ENCODE measurements around the gene GOLPH3L. TPM values are rescaled to one million over a fixed set of nuclear protein-coding genes. Genes with fewer than 3 reads are reported as not detected.

GOLPH3L gene
- total and polyA plus RNA-seq, 7 donors, result 18.1 to 66.6 (median 26.5) TPM

DNA sequence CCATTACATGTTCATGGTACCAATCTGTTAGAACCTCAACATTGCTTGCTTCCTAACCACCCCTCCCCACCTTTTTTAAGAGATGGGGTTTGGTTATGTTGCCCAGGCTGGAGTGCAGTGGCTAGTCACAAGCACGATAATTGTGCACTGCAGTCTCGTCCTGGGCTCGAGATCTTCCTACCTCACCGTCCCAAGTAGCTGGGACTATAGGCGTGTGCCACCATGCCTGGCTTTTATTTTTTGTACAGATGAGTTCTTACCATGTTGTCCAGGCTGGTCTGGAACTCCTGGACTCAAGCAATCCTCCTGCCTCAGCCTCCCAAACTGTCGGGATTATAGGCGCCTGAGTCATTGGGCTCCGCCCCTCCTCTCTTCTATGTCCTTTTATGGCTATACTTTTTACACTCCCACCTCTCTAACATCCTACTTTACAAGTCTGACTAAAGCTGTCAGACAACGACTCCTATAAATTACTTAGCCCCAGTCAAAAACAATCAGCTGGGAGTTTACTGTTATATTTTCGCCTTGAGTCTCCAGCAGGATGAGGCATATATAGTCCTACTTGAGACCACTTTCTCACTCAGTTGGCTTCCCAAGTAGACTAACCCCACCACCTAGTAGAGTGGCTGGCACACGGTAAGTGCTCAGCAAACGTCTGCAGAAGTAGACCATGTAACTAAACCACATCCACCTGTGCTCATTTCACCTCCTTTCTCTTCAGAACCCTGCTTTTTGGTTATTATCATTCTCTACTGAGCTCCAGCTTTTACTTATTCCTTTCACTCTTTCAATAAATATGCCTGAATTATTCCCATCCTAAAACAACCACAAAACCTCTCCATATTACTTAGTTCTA lies 81.4 kb downstream of the GOLPH3L start:
- intact Hi-C loops (cut with DNase I), result no loop called here

DNA sequence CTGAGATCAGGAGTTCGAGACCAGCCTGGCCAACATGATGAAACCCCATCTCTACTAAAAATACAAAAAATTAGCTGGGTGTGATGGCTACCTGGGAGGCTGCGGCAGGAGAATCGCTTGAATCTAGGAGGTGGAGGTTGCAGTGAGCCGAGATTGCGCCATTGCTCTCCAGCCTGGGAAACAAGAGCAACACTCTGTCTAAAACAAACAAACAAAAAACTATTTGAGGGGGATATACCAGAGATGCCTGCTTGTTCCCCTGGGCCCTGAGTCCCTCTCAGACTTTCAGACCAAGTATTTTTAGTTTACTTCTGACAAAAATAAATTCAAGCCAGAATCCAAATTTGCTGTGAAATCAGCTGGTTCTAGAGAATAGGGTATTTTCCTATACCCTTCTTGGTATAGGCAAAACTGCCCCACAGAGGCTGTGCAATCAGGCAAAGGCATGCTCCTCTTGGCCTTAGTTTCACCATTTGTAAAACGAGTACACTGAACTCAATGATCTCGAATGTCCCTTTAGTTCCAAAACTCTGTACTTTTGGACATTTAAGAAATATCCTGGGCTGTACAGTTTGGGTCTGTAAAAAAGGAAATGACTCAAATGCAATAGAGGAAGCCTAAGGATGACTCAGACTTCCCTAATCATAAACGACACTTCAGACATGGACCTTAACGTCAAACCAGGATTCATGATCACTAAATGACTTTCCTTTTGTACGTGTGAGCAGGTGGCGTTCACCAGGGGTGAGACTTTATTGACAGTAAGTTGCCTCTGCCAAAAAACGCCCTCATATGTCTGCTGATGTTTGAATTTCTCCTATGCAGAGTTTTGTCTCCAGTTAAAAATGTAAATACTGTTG lies 83.7 kb downstream of the GOLPH3L start:
- H3K9me3 ChIP-seq, result no peaks in the 10 kb centered on the region
- intact Hi-C loops (cut with DNase I), result loop anchor here (5.0 kb wide), 1 partner anchor 36 kb away; the partner anchor contains the start of gene MCL1

More for the DNA sequence above, 81.4 kb downstream of the GOLPH3L start:
- TF ChIP-seq POLR2A (IDR thresholded peaks at IDR 0.05), result no peak
- TF ChIP-seq, protein P1, sequence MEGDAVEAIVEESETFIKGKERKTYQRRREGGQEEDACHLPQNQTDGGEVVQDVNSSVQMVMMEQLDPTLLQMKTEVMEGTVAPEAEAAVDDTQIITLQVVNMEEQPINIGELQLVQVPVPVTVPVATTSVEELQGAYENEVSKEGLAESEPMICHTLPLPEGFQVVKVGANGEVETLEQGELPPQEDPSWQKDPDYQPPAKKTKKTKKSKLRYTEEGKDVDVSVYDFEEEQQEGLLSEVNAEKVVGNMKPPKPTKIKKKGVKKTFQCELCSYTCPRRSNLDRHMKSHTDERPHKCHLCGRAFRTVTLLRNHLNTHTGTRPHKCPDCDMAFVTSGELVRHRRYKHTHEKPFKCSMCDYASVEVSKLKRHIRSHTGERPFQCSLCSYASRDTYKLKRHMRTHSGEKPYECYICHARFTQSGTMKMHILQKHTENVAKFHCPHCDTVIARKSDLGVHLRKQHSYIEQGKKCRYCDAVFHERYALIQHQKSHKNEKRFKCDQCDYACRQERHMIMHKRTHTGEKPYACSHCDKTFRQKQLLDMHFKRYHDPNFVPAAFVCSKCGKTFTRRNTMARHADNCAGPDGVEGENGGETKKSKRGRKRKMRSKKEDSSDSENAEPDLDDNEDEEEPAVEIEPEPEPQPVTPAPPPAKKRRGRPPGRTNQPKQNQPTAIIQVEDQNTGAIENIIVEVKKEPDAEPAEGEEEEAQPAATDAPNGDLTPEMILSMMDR (IDR thresholded peaks at IDR 0.05), result no peak
- TF ChIP-seq EP300 (IDR thresholded peaks at IDR 0.05), result no peak
- TF ChIP-seq POLR2AphosphoS5 (IDR thresholded peaks at IDR 0.05), result no peak
- peaks cover 0 to 42% (median 0%) of the 10 kb centered on the region in 4 donors for H3K36me3 ChIP-seq
- peak overlapping the region in 3 of 4 donors; percentile 41 to 80 (median 69) for H3K27ac ChIP-seq
- no peak for DNase-seq
- peaks cover 0 to 52% (median 51%) of the 10 kb centered on the region in 4 donors for H3K4me1 ChIP-seq
- H3K9me3 ChIP-seq, result no peaks in the 10 kb centered on the region
- WGBS, 2 donors, result 76 to 77% methylated on average over 12 of the region's 12 CpGs
- no peaks in the 10 kb centered on the region for H3K27me3 ChIP-seq
- no peak overlapping the region for H3K4me3 ChIP-seq

DNA sequence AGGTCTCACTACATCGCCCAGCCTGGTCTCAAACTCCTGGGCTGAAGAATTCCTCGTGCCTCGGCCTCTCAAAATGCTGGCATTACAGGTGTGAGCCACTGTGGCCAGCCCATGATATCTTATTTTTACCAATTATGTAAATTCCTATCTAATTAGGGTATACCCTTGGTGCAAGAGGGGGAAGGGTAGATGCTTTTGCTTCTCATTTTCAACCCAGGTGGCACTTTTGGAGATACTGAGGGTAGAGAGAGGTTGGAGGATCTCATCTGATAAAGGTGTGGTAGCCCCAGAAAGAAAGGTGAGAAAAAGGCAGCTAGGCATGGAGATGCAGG lies 85.0 kb downstream of the GOLPH3L start:
- DNase-seq, result no peak
- Histone ChIP-seq H3K9me3 (no peaks in the 10 kb centered on the region), H3K4me1 (peaks cover 0 to 58% (median 51%) of the 10 kb centered on the region in 4 donors), H3K36me3 (peaks cover 0 to 11% (median 0%) of the 10 kb centered on the region in 4 donors), H3K27ac (peak overlapping the region; percentile 69 to 80 (median 75)), H3K27me3 (no peaks in the 10 kb centered on the region), H3K4me3 (no peak overlapping the region)
- intact Hi-C loops (cut with DNase I), result loop anchor here (5.0 kb wide), 1 partner anchor 35 kb away; the partner anchor contains the start of gene MCL1
- 82 to 84% methylated on average over 3 of the region's 3 CpGs for WGBS, 2 donors
- TF ChIP-seq POLR2A (IDR thresholded peaks at IDR 0.05) (no peak), POLR2AphosphoS5 (IDR thresholded peaks at IDR 0.05) (no peak), EP300 (IDR thresholded peaks at IDR 0.05) (no peak)
- TF ChIP-seq, protein P1 (IDR thresholded peaks at IDR 0.05), result no peak

More for the DNA sequence above, 83.7 kb downstream of the GOLPH3L start:
- Histone ChIP-seq H3K4me3 (no peak overlapping the region), H3K36me3 (peaks cover 0 to 25% (median 0%) of the 10 kb centered on the region in 4 donors), H3K27ac (peak overlapping the region; percentile 69 to 80 (median 75)), H3K27me3 (no peaks in the 10 kb centered on the region), H3K4me1 (peaks cover 0 to 58% (median 51%) of the 10 kb centered on the region in 4 donors)
- TF ChIP-seq, protein P1 (IDR thresholded peaks at IDR 0.05), result no peak
- TF ChIP-seq POLR2AphosphoS5 (IDR thresholded peaks at IDR 0.05) (peak; percentile 49 to 86 (median 66)), POLR2A (IDR thresholded peaks at IDR 0.05) (peak in 1 of 2 donors; percentile 7), EP300 (IDR thresholded peaks at IDR 0.05) (peak in 3 of 4 donors; percentile 47 to 88 (median 86))
- WGBS, 2 donors, result 35 to 44% methylated on average over 12 of the region's 12 CpGs
- no peak for DNase-seq

DNA sequence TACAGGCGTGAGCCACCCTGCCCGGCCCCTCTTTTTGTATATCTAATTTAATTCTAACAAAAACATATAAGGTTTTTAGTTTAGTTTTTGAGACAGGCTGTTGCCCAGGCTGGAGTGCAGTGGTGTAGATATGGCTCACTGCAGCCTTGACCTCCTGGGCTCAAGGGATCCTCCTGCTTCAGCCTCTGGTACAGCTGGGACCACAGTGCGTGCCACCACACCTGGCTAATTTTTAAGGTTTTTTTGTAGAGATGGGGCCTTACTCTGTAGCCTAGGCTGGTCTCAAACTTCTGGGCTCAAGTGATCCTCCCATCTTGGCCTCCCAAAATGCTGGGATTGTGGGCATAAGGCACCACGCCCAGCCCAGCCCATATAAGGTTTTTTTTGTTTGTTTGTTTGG lies 86.4 kb downstream of the GOLPH3L start:
- TF ChIP-seq, protein P1 (IDR thresholded peaks at IDR 0.05), result no peak
- TF ChIP-seq POLR2A (IDR thresholded peaks at IDR 0.05) (no peak), EP300 (IDR thresholded peaks at IDR 0.05) (no peak)
- no peaks in the 10 kb centered on the region for H3K36me3 ChIP-seq
- no peaks in the 10 kb centered on the region for H3K9me3 ChIP-seq
- peak overlapping the region; percentile 69 to 80 (median 75) for H3K27ac ChIP-seq
- H3K4me1 ChIP-seq, result peaks cover 0 to 58% (median 51%) of the 10 kb centered on the region in 4 donors
- H3K4me3 ChIP-seq, result no peak overlapping the region
- intact Hi-C loops (cut with DNase I), result loop anchor here (5.0 kb wide), 1 partner anchor 33 kb away; the partner anchor contains the start of gene MCL1
- H3K27me3 ChIP-seq, result no peaks in the 10 kb centered on the region
- WGBS, 2 donors, result 91 to 92% methylated on average over 4 of the region's 4 CpGs
- no peak for DNase-seq

Data from sigmoid colon (tissue), 7 donors.